GM19468 (cell line): ENCODE results near the gene CDK14.

Experiments used
- ATAC-seq: cut with Tn5 transposase; IDR thresholded peaks from one replicate; pipeline ENCODE4 v1.9.1; 2021; ENCODE audit warnings: mild to moderate bottlenecking, moderate library complexity, moderate number of reproducible peaks; ENCODE audit not compliant: unreplicated experiment; ENCODE audit errors: extremely low read depth

The CDK14 gene

GRCh38 chr7:91066627-91067026, 470.5 kb downstream of the CDK14 start:
- ATAC-seq = no peak

GRCh38 chr7:91067242-91067641, 471.1 kb downstream of the CDK14 start:
- ATAC-seq = no peak

GRCh38 chr7:91068136-91068795, 472.1 kb downstream of the CDK14 start:
- ATAC-seq = no peak

GRCh38 chr7:91069146-91069545, 473.0 kb downstream of the CDK14 start:
- ATAC-seq = no peak

- no peak for ATAC-seq
These were observed 483.4 kb downstream of the CDK14 start for GRCh38 chr7:91079487-91079886.

- no peak for ATAC-seq
These were observed 484.2 kb downstream of the CDK14 start for GRCh38 chr7:91080351-91080750.

- no peak for ATAC-seq
These were observed 485.9 kb downstream of the CDK14 start for GRCh38 chr7:91082038-91082437.

- no peak for ATAC-seq
These were observed 486.9 kb downstream of the CDK14 start for GRCh38 chr7:91082852-91083495.

GRCh38 chr7:91083855-91084644, 487.9 kb downstream of the CDK14 start:
- ATAC-seq = no peak

GRCh38 chr7:91085175-91085574, 489.1 kb downstream of the CDK14 start:
- ATAC-seq = no peak

- ATAC-seq = no peak
These were observed 490.1 kb downstream of the CDK14 start for GRCh38 chr7:91086200-91086599.

GRCh38 chr7:91088156-91088555, 492.0 kb downstream of the CDK14 start:
- ATAC-seq = no peak

- ATAC-seq = no peak
These were observed 492.6 kb downstream of the CDK14 start for GRCh38 chr7:91088691-91089090.

GRCh38 chr7:91089382-91089963, 493.4 kb downstream of the CDK14 start:
- no peak for ATAC-seq

GRCh38 chr7:91090684-91091083, 494.6 kb downstream of the CDK14 start:
- ATAC-seq = no peak

- no peak for ATAC-seq
These were observed 495.5 kb downstream of the CDK14 start for GRCh38 chr7:91091631-91092030.

- no peak for ATAC-seq
These were observed 497.1 kb downstream of the CDK14 start for GRCh38 chr7:91093181-91093580.

- ATAC-seq = no peak
These were observed 502.4 kb downstream of the CDK14 start for GRCh38 chr7:91098566-91098965.

GRCh38 chr7:91103363-91103762, 507.2 kb downstream of the CDK14 start:
- no peak for ATAC-seq

GRCh38 chr7:91107460-91107859, 511.3 kb downstream of the CDK14 start:
- no peak for ATAC-seq

- no peak for ATAC-seq
These were observed 513.1 kb downstream of the CDK14 start for GRCh38 chr7:91109200-91109599.
